Right forelimb (tissue), 1 donor: ENCODE results near the gene ANKMY1.
A peak's percentile ranks its signal among the peaks of the same experiment; 100 is the strongest.

Experiments used
- DNase-seq: peaks from one replicate; pipeline ENCODE4 v3.0.0-alpha.2; 2018

Gene ANKMY1

DNA sequence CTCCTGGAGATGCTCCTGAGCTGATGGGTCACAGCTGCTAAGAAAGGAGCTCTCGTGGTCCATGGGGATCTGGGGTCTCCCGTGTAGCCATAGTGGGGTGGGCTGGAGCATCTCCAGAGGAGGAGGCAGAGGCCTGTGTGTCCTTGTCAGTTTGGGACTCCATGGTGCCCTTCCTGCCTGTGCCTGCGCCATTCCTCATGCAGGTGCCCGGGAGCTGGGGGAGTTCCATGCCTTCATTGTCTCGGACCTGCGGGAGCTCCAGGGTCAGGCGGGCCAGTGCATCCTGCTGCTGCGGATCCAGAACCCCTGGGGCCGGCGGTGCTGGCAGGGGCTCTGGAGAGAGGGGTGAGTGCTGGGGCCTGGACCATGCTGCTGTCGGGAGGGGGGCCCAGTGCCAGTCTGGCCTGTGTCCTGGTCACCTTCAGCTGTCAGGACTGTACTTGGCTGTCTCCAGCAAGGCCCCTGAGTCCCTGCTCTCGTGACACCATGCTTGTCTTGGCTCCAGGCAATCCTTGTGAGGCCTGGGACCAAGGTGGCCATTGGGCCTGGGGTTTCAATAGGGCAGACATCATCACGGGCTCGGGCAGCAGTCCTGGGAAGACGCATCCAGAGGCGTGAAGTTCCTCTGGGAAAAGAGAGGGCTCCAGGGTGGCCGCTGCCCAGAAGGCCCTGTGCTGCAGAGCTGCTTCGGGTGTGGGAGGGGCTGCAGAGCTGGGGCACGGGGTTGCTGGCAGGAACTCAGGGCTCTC is 36.1 kb upstream of the ANKMY1 start:
- peak; percentile 39 for DNase-seq

DNA sequence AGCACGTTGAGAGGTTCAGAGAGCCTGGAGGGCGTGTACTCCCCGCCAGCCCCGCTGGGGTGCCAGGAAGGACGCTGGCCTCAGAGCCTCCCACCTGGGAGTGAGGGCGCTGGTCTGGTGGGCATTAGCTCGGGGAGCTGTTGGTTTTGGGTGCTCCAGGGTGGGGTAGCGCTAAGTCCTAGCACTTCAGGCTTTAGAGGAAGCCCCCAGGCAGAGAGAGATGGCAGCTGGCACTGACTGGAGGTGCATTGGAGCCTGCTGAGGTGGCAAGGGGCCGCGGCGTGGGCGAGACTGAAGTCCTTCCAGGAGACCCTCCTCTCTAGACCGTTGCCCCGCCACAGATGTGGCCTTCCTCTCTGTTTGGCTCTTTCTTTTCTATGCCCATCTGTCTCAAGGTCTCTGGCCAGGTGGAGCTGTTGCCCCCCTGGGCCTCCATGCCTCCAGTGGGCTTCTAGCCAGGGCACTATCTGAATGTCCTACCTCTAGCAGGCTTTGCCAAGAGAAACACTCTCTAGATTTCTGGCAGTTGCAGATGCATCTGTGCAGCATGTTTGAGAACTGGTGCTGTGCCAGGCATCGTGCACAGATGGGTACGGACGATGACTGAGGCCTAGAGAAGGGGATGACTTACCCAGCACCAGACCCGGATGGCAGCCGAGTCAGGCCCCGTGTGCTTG is 35.4 kb upstream of the ANKMY1 start:
- peak; percentile 34 for DNase-seq

DNA sequence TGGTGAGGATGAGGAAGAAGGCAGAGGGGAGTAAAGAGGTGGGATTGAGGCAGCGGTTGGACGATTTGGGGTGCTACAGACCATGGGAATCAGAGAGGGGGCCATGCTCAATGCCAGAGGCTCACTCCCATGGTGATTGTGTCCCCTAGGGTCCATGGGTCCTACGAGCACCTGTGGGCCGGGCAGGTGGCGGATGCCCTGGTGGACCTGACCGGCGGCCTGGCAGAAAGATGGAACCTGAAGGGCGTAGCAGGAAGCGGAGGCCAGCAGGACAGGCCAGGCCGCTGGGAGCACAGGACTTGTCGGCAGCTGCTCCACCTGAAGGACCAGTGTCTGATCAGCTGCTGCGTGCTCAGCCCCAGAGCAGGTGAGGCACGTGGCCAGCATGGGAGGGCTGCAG is 34.0 kb upstream of the ANKMY1 start:
- DNase-seq = no peak

DNA sequence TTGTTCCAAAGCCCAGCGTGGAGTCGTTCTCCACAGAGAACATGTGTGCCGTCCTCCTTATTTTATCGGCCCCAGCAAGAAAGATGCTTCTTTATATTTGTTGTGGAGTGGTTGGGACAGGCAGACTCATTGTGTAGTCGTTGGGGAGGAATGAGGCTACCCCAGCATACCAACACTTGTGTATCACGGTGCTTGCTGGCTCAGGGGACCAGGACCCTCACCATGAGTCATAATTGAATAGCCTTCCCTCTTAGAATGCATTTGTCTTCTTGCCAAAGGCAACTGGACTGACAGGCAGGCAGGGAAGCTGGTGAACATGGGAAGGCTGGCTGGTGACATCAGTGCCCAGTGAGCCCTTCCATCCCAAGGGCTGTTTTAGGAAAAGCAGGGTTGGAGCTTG is 33.4 kb upstream of the ANKMY1 start:
- DNase-seq = no peak

DNA sequence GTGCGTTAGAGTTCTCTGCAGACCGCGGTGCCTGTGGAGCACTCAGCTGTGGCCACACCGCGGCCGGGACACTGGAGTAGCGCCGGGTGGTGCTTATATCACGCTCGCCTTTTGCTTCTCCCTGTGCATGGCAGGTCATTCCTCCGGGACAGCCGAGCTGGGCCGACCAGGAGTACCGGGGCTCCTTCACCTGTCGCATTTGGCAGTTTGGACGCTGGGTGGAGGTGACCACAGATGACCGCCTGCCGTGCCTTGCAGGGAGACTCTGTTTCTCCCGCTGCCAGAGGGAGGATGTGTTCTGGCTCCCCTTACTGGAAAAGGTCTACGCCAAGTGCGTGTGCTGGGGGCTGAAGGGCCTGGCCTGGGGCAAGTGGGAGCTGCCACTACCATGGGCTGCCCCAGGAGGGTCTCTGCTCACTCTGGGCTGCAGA is 32.9 kb upstream of the ANKMY1 start:
- no peak for DNase-seq

DNA sequence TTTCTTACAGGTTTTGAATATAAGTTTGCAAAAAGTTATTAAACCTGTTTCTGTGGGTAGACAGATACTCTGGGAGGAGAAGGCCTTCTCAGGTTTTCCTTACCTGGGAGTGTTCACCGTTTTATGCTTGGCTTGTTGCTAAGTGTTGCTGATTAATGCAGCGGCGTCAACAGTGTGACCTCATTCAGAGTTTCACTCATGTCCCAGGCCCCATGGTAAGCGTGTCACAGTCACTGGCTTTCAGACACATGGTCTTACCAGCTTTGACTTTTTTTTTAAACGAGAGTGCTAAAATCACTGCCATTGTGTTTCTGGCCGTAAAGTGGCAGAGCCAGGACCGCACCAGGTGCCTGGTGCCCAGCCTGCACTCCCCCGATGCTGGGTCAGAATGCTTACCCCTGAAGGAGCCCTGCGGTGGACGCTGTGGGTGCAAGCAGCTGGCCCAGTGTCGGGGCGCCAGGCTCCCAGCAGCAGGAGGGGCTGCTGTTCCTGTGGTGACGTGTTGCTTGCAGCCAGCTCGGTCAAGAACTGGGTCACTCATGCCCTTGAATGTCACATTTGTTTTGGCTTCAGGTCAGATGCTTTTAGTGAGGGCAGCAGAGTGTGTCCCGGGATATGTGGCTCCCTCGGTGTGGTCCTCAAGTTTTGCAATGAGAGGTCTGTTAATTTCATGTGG is 32.2 kb upstream of the ANKMY1 start:
- no peak for DNase-seq

DNA sequence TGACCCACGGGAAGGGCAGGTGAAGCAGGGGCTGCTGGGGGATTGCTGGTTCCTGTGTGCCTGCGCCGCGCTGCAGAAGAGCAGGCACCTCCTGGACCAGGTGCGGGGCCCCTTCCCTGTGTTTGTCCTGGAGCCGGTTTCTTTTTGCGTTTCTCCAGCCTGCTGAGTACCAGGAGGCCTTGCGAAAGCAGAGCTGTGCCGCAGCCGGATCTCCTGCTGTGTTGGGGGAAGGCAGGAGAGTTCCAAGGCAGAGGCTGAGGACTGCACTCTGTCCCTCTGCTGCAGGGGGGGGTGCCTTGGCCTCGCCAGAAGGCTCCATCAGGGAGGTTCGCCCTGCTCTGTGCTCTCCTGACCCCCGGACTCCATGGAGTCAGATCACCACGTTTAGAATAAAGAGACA is 31.6 kb upstream of the ANKMY1 start:
- no peak for DNase-seq

DNA sequence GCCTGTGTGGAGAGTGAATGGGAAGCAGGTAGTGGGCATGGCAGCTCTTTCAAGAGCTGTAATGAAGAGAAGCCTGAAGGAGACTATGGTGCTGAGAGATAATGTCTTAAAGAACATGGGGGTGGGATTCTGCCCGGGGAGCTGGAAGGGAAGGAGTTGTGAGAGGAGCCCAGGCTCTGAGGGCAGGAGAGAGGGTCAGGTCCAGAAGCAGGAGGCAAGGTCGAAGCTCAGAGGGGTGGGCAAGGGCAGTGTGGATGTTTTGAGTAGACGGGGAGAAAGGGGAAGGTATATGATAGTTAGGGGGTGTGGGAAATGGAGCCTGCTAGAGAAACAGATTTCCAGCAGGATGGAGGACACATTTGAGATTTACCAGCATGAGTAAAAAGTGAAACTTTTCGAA is 30.9 kb upstream of the ANKMY1 start:
- DNase-seq = no peak

DNA sequence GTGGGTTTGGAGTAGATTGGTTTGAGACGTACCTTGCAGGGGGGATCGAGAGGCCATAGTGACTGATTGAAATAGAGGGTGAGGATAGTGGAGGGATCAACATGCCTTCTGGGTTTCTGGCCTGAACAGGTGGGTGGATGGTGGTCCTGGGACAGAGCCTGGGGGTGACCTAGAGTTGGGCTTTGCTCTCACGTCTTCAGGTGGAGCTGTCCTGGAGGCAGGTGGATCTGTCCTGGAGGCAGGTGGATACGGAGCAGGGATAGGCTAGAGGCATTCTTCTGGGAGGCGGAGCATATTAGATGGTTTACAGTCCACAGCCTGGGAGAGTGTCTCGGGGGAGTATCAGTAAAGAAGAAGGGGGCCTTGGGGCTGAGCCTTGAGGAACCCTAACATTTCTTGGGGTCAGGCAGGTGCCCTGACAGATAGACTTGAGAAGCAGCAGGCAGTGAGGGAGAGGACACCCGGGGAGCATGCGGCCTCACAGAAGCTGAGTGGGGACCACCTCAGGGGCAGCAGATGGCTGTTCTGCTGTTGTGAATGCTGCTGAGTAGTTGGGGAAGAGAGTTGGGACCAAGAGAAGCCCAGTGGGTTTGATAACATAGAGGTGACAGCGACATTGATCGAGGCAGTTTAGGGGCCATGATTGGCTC is 30.3 kb upstream of the ANKMY1 start:
- DNase-seq = no peak

DNA sequence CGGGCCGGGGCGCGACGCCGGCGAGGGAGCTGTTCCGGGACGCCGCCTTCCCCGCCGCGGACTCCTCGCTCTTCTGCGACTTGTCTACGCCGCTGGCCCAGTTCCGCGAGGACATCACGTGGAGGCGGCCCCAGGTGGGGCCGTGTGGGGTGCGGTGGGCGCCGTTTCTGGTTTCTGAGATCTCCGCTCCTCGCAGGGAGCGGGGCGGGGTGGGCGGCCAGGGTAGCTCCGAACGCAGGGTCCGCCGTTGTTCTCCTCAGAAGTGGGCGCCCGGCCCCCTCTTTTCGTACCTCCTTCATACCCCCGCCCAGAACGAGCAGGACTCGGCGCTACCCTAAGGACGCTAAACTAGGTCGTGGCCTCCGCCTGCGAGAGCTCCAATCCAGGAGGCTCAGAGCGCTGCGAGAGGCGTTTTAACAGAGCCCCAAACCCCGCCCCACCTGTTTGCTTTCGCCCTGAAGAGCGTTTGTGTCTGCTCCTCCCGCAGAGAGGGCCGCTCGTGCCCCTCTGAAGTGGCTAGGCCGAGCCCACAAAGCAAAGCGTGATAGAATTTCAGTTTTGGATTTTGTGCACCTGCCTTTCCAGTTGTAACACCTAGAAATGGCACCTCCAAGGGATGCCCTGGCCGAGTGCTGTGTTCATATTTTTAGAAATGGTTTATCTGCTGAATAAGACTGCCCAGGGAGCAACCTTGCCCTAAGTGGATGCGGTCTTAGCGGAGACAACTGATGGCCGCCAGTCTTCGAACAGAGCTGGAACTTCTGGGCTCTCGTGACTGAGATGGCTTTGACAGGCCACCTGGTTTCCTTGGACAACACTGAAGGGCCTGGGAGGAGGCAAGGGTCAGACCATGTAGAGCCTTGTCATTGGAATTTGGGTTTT is 29.4 kb upstream of the ANKMY1 start:
- no peak for DNase-seq

DNA sequence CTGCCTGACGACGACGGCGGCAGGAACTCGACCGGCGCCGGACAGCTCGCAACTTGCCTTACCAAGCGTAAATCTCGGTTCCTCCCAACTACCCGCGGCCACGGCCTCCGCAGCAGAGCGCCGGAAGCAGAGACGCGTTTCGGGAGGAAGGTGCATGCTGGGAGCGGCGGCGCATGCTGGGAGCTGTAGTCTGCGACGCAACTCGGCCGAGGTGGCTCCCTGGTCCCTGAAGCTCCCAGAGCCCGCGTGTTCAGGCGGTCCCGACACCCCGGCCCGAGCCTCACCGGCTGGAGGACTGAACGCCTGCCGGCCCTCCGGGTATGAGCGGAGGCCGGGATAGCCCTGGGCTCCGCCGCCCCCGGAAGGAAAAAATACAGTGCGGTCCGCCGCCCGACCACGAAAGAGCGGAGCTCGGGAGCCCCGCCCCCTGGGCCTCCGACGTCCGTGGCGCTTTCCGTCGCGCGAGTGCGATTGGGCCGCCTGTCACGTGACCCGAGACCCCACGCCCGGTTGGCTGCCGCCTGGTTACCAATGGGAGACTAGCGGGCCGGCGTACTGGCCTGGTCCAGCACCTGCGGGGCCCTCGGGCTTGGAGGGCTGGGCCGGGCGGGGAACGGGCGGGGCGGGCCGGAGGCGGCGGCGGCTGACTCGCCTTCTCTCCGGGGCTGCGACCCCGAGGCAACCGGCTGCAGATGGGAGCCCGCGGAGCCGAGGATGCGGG is 28.6 kb upstream of the ANKMY1 start, which contains the start of gene CAPN10:
TSS of gene CAPN10 (plus strand) at position 537 of the 721 bp plus-strand sequence. CDS start at position 715, 178 bp downstream.
- peak; percentile 98 for DNase-seq

DNA sequence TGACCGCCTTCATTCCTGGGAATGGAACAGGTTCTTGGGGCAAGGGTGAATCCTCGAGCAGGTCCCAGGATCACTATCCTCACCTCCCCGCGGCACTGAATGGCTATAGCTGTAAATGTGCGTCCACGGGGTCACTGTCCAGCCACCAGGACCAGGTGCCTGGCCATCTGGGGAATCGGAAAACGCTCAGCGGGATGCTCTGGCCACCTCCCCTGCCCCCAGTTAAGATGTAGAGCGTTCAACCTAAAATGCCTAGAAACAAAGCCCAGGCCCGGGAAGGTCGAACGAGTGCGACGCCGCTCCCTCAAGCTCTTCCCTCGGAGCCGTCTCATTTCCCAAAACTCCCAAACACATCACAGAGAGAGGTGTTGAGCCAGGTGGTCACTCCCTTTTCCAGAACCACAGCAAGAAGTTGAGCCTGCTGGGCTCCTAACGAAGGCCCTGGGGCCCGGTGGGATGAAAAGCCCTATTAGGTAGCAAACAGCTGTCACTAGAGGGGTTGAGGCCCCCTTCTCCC is 28.0 kb upstream of the ANKMY1 start:
- no peak for DNase-seq

DNA sequence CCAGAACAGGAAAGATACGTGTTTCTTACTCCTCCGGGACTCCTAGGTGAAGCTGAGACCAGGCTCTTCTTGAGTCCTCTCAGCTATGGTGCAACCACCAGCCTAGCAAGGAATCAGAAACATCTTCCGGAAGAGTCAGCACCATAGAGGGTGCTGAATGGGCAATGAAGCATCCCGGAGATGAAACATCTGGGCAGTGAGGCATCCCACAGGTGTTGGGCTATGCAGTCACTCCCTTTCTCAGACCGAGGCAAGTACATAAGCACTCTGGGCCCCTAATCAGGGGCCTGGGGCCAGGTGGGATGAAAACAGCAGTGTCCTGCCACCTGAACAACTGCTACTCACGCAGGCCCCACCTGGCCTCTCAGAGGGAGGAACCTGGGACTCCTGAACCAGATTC is 27.3 kb upstream of the ANKMY1 start:
- no peak for DNase-seq

DNA sequence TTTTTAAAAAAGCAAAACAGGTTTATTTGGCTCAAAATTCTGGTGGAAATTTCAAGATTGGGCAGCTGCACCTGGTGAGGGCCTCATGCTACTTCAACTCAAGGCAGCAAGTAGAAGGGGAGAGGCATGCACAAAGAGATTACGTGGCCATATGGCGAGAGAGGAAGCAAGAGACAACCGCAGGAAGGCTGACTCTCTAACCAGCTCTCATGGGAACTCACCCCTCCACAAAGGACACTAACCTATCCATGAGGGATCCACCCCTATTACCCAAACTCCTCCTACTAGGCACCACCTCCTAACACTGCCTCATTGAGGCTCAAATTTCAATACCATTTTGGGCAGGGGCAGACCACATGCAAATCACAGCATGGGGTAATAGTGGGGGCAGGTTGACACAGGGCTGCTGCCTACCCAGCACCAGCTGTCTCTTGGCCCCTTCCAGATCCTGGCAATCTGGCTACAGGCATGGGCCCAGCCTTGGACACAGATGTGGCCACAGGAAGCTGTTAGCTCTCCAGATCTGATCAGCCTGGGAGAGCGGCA is 26.8 kb upstream of the ANKMY1 start:
- DNase-seq = no peak

DNA sequence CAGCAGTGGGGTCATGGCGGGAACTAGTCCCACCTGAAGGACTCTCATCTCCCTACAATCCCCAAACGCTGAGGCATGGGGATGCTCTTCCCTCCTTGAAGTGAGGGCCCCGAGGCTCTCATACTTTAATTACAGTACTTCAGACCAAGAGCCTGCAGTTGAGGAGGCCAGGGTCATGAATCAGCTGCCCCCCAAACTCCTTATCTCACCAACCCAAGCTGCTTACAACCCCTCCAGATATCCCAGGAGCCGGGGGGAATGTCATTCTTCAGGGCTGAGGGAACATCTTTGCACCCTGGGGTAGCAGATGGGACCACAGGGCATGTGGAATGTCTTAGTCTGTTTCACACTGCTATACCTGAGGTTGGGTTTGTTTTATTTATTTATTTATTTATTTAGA is 26.0 kb upstream of the ANKMY1 start:
- no peak for DNase-seq

DNA sequence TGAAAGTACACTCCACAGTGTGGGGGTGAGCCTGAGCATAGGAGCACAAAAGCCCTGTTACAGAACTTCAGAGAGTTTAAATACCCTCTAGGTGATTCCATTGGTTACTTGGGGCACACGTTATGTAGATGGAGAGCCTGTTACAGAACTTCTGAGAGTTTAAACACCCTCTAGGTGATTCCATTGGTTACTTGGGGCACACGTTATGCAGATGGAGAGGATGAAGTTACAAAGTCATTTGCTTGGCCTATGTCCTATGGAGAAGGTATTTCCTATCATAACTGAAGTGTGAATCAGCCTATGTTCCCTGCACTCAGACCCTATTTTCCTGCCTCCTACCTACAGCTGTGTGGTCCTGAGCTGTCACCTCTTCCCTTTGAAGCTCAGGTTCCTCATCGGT is 25.0 kb upstream of the ANKMY1 start:
- DNase-seq = no peak

DNA sequence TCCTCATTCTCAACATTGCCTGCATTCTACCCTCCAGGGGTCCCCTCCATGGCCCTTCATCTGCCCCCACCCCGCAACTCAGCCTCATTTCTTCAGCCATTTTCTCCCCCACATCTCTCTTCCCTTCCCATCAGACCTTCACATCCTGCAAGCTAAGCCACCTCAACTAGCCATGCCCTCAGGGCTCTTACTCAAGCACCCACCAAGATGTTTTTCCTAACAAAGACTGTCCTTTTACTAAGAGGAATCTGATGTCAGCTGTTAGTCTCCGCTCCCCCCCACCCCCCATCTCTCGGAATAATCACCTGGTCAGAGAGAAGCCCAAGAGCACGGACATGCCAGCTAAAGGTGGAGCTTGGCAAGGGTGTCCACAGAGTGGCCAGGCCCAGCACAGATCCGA is 24.0 kb upstream of the ANKMY1 start:
- DNase-seq = no peak

DNA sequence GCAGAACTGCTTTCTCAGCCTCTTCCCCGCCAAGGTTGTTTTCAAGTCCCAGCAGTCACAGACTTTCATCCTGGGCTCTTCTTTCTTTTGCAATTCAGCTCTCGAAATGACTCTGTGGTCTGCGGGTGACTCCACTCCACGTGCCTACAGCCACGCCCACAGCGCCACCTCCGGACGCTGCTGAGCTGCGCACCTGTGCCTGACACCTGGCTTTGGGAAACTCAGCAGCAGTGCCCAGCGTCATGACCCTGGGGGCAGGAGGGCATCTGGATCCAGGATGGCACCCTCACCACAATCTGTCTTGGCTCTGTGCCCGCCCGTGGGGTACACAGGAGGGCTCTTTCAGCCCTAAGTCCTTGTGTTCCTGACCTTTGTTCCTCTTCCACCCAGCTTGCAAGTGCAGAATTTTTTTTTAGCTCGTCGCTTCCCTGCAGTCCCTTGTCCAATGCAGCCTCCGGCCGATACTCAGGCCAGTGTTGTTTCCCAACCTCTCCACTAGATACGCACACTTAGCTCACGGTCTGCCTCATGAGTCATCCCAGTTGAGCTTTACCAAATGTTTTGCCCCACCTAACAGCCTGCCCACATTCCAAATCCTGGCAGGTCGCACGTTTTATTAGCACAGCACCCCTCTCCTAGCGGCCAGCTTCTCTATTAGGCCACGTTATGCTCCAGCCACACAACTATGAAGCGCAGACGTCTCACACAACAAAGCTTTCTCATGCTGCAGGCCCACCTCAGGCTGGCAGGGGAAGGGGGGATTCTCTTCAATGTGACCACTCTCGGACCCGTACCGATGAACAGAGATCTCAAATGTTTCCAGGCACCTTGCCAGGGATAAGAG is 22.2 kb upstream of the ANKMY1 start:
- no peak for DNase-seq

DNA sequence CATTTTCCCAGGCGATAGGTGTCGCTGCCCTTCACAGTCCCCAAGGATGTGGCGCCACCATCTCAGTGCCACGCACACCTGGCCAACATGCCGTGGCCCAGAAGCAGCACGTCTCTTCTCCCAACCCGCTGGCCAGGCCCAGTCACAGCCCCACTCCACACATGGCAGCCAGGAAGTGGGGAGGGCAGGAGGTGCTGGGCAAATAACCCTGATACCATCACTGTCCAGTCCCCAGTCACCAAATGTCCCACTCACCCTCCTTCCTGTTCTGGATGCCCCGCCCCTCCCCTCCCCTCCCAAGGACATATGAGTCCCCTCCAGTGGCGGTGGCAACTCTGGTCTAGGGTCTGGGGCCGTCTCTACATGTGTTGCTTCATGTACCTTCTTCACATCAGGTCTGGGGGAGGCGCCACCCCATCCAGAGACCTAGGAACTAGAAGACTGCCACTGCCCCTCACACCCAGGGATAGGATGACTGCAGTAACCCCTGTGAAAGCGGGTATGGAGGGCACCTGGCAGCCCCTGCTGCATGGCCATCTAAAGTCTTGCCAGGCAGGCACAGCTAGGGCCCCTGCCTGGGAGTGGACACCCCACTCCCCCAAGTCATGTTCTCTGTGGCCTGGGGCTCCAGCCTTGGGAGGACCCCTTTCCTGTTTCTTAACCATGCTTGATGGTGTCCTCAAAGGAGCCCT is 21.4 kb upstream of the ANKMY1 start:
- no peak for DNase-seq

DNA sequence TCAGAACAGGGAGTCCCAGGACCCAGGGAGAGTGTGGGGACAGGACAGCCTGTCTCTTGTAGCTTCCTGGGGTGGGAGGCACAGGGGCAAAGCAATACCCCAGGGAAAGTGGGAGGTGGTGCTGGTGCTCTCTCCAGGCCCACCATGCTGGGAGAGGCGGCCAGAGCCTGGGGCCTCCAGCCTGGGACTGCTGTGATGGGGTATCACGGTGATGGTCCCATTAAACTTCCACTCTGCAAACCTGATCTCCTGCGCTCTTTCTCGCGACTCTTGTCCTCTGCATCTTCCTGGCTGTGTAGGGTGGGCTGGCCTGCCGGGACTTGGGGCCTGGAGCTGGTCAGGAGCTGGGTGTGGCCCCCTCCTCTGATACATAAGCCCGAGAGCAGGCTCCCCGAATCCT is 20.7 kb upstream of the ANKMY1 start:
- no peak for DNase-seq
